ENCODE measurements around the gene CAP1. TPM values are rescaled to one million over a fixed set of nuclear protein-coding genes. Genes with fewer than 3 reads are reported as not detected.

The CAP1 gene
- total and polyA plus RNA-seq, 2 donors (not counting 3 experiments of a cell fraction or from before 2014, with no cell fraction given), result 191 to 427 TPM

DNA sequence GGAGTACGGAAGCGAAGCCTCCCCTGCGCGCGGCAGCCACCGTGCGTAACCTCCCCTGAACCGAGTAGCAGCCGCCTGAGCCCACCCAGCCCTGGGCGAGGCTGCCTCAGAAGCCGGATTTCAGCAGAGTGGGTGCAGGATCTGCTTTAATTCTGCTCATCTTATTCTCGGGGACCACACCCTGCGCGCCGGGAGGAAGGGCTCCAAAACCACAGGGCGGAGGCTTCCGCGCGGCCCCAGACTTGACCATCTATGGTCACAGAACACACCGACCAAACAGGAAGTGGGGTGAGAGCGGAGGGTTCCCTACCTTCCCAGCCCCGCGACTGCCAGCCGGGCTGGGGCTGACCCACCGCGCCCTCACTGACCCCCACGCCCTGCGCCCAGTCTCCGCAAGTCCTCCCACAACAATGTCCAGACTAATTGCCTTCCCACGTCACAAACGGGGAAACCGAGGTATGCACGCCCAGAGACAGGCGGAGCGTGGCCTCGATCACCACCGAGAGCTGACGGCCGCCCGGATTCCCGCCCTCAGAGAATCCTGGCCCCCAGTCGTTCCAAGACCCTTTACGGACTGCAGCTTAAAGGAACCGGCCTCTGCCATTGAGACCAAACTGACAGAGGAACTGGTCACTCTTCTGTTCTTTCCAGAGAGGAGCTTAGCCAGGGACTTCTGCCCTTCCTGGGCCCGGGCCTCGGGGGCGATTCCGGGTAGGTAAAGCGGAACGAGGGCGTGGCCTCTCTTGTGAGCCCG is 595 bp upstream of the CAP1 start:
- intact Hi-C loops (cut with micrococcal nuclease) (loop anchor here (1.0 to 5.0 kb wide), 3 partner anchors 19 to 217 kb away; partner anchors contain the start of gene ZMPSTE24), dilution Hi-C loops (cut with MboI; ENCODE audit: extremely low pct_ligation_motif_present, low sequenced_read_pairs) (no loop called here)
- ChIA-PET POLR2A (interaction anchor here (0.6 kb wide), 1 partner anchor 26 kb away, joined by 4 read pairs; no protein-coding TSS in a partner anchor), CTCF (interaction anchor here (1.1 to 1.8 kb wide), 10 partner anchors 10 to 139 kb away, joined by 3 to 9 read pairs (median 5); no protein-coding TSS in a partner anchor)
- H3K4me2 ChIP-seq (ENCODE audit: insufficient read depth, low read length), result peak overlapping the region; percentile 66
- TSS peak; percentile 68 for BruUV-seq (replicated peaks)
- H4K20me1 ChIP-seq (replicated peaks; ENCODE audit: control insufficient read depth, extremely low read depth, insufficient read depth, low read length), result peaks cover 5% of the 10 kb centered on the region
- FAIRE-seq (peak; percentile 31), DNase-seq (ENCODE audit: low read depth, low spot score) (peak; percentile 51)
- H2AFZ ChIP-seq (ENCODE audit: low read depth, low read length), result peak overlapping the region; percentile 66
- H3K79me2 ChIP-seq (ENCODE audit: control insufficient read depth, insufficient read depth, low read length), result peaks cover 44% of the 10 kb centered on the region
- H3K4me1 ChIP-seq (ENCODE audit: control insufficient read depth, extremely low read depth, insufficient read depth, low read length), result peaks cover 39% of the 10 kb centered on the region
- H3K9me1 ChIP-seq (replicated peaks; ENCODE audit: control insufficient read depth, extremely low read depth, insufficient read depth, low read length), result no peaks in the 10 kb centered on the region
- H3K9ac ChIP-seq (replicated peaks; ENCODE audit: extremely low read depth, insufficient read depth, low read length), result peak overlapping the region; percentile 84
- no peaks in the 10 kb centered on the region for H3K27me3 ChIP-seq (ENCODE audit: control insufficient read depth in 2 of 2, insufficient read depth in 2 of 2, low read length in 2 of 2)
- TF ChIP-seq POLR2A (IDR thresholded peaks at IDR 0.05; ENCODE audit: low read depth, low read length) (peak; percentile 79), FOS (IDR thresholded peaks at IDR 0.05; ENCODE audit: borderline replicate concordance, insufficient read depth, low read length) (no peak), JUN (IDR thresholded peaks at IDR 0.05; ENCODE audit: borderline replicate concordance, insufficient read depth, insufficient read length, low read depth) (no peak), POLR2AphosphoS5 (IDR thresholded peaks at IDR 0.05; ENCODE audit: insufficient read depth, low read depth, low read length) (peak; percentile 71), GATA2 (IDR thresholded peaks at IDR 0.05; ENCODE audit: insufficient read depth, insufficient read length, low read depth, low read length) (peak; percentile 19), CTCF (IDR thresholded peaks at IDR 0.05; ENCODE audit: extremely low read depth in 1 of 2, insufficient read depth in 1 of 2, low read depth in 1 of 2, low read length in 2 of 2) (no peak), MYC (IDR thresholded peaks at IDR 0.05; ENCODE audit: low read depth, low read length) (no peak)
- TF ChIP-seq, protein P1, sequence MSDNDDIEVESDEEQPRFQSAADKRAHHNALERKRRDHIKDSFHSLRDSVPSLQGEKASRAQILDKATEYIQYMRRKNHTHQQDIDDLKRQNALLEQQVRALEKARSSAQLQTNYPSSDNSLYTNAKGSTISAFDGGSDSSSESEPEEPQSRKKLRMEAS (IDR thresholded peaks at IDR 0.05; ENCODE audit: insufficient read depth, insufficient read length), result no peak
- H3K4me3 ChIP-seq (replicated peaks in 1 of 3; ENCODE audit: insufficient read depth in 1 of 3, low read depth in 1 of 3, low read length in 3 of 3), result peak overlapping the region; percentile 52 to 76 (median 70)
- peak overlapping the region; percentile 80 for H3K27ac ChIP-seq (ENCODE audit: insufficient read depth, low read depth, low read length)
- H3K9me3 ChIP-seq (replicated peaks; ENCODE audit: control insufficient read depth, insufficient read depth, low read length), result no peaks in the 10 kb centered on the region
- no peaks in the 10 kb centered on the region for H3K36me3 ChIP-seq (ENCODE audit: control insufficient read depth in 2 of 2, extremely low read depth in 1 of 2, insufficient read depth in 2 of 2, low read length in 2 of 2)
